Mesendoderm (in vitro differentiated cells): ENCODE data around the gene TP53RK.

Experiments used
- DNase-seq: peaks from one replicate; pipeline ENCODE4 v3.0.0; 2013
- H2AK5ac ChIP-seq: 2 replicates; pipeline ENCODE4 v1.6.1; 2013; ENCODE audit warnings: low read length, inconsistent platforms
- H2BK120ac ChIP-seq: 2 replicates; pipeline ENCODE4 v1.6.1; 2013; ENCODE audit warnings: low read depth, mild to moderate bottlenecking, low read length, moderate library complexity, mixed read lengths
- H2BK15ac ChIP-seq: replicated peaks from 2 replicates; pipeline ENCODE4 v1.6.1; 2013; ENCODE audit warnings: low read depth, mild to moderate bottlenecking, moderate library complexity
- H2BK5ac ChIP-seq: 2 replicates; pipeline ENCODE4 v1.6.1; 2013; ENCODE audit warnings: low read length, inconsistent platforms
- H3K18ac ChIP-seq: 2 replicates; pipeline ENCODE4 v1.6.1; 2013; ENCODE audit warnings: mild to moderate bottlenecking, low read length, mixed read lengths
- H3K23ac ChIP-seq: one replicate; pipeline ENCODE4 v1.6.1; 2013; ENCODE audit warnings: low read length
- H3K27ac ChIP-seq: 2 replicates; pipeline ENCODE4 v1.5.1; 2013; ENCODE audit warnings: low read depth, mild to moderate bottlenecking, inconsistent platforms, low read length, moderate library complexity
- H3K27me3 ChIP-seq: 2 replicates; pipeline ENCODE4 v1.6.1; 2013; ENCODE audit warnings: low read length, control low read depth, mild to moderate bottlenecking, inconsistent platforms; ENCODE audit not compliant: insufficient read depth, poor library complexity
- H3K36me3 ChIP-seq: 2 replicates; pipeline ENCODE4 v1.6.1; 2013; ENCODE audit warnings: low read length, inconsistent platforms; ENCODE audit not compliant: control insufficient read depth, insufficient read depth
- H3K4ac ChIP-seq: one replicate; pipeline ENCODE4 v1.6.1; 2013; ENCODE audit warnings: low read depth, mild to moderate bottlenecking, low read length, moderate library complexity
- H3K4me1 ChIP-seq: 2 replicates; pipeline ENCODE4 v1.6.1; 2013; ENCODE audit warnings: low read depth, low read length, inconsistent platforms; ENCODE audit not compliant: control insufficient read depth
- H3K4me2 ChIP-seq: 2 replicates; pipeline ENCODE4 v1.6.1; 2013; ENCODE audit warnings: low read length
- H3K4me3 ChIP-seq: 2 replicates; pipeline ENCODE4 v1.5.1; 2013; ENCODE audit warnings: mild to moderate bottlenecking, low read length
- H3K56ac ChIP-seq: one replicate; pipeline ENCODE4 v1.6.1; 2013; ENCODE audit warnings: low read length
- H3K79me1 ChIP-seq: 2 replicates; pipeline ENCODE4 v1.6.1; 2013; ENCODE audit warnings: low read length, inconsistent platforms
- H3K79me2 ChIP-seq: 2 replicates; pipeline ENCODE4 v1.6.1; 2013; ENCODE audit warnings: mild to moderate bottlenecking, low read length; ENCODE audit not compliant: control insufficient read depth, insufficient read depth
- H3K9ac ChIP-seq: 2 replicates; pipeline ENCODE4 v1.6.1; 2013; ENCODE audit warnings: low read length, inconsistent platforms
- H4K5ac ChIP-seq: one replicate; pipeline ENCODE4 v1.6.1; 2013; ENCODE audit warnings: low read length
- H4K8ac ChIP-seq: one replicate; pipeline ENCODE4 v1.6.1; 2013; ENCODE audit warnings: low read depth, mild to moderate bottlenecking, control low read depth, low read length, moderate library complexity
- WGBS: extraction: QIAGEN DNeasy Blood & Tissue Kit; methylation state at CpG from one replicate; pipeline ENCODE4 v1.1.7; 2013; ENCODE audit warnings: low lambda C conversion rate, missing lambda C conversion rate; ENCODE audit not compliant: insufficient coverage; ENCODE audit errors: extremely low coverage; 5-methylcytosine and 5-hydroxymethylcytosine counted together

The TP53RK gene

GRCh38 chr20:46723039-46723438 is 33.8 kb upstream of the TP53RK start:
- Histone ChIP-seq H3K4me3 (no peak overlapping the region), H3K36me3 (no peaks in the 10 kb centered on the region), H4K8ac (no peak overlapping the region), H3K56ac (no peak overlapping the region), H3K4me1 (no peaks in the 10 kb centered on the region), H3K27ac (no peak overlapping the region), H3K23ac (no peak overlapping the region), H3K27me3 (no peaks in the 10 kb centered on the region), H3K79me1 (no peaks in the 10 kb centered on the region), H3K9ac (no peak overlapping the region), H2BK5ac (no peak overlapping the region), H3K18ac (no peak overlapping the region), H3K4ac (no peak overlapping the region), H3K79me2 (no peaks in the 10 kb centered on the region), H2AK5ac (no peak overlapping the region), H2BK15ac (no peak overlapping the region), H2BK120ac (no peak overlapping the region), H3K4me2 (no peak overlapping the region), H4K5ac (no peak overlapping the region)
- no CpG with 5 or more reads among the region's 1 CpG for WGBS
- no peak for DNase-seq

DNA sequence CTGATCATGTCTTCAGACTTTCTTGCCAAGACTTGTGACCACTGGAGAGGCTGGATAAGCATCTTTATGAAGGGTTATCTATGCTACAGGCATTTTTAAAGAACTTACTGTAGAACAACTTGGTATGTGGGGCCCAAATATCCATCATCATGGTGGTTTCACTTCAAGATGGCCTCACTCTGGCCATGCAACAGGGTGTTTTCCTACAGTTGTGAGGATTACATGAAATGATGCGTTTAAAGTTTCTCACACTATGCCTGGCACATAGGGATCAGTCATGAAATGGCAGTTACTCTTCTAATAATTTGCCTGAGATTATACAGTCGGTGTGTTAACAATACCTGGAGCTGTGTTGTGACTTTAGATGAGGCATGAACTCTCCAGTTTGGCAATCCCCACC is 33.2 kb upstream of the TP53RK start:
- Histone ChIP-seq H3K36me3 (no peaks in the 10 kb centered on the region), H3K9ac (no peak overlapping the region), H3K79me2 (no peaks in the 10 kb centered on the region), H4K8ac (no peak overlapping the region), H2AK5ac (no peak overlapping the region), H2BK5ac (no peak overlapping the region), H3K79me1 (no peaks in the 10 kb centered on the region), H3K27ac (no peak overlapping the region), H2BK15ac (no peak overlapping the region), H2BK120ac (no peak overlapping the region), H3K4me2 (no peak overlapping the region), H3K27me3 (no peaks in the 10 kb centered on the region), H3K56ac (no peak overlapping the region), H3K4ac (no peak overlapping the region), H3K18ac (no peak overlapping the region), H3K4me1 (no peaks in the 10 kb centered on the region), H3K23ac (no peak overlapping the region), H3K4me3 (no peak overlapping the region), H4K5ac (no peak overlapping the region)
- no CpG with 5 or more reads among the region's 2 CpGs for WGBS
- no peak for DNase-seq

DNA sequence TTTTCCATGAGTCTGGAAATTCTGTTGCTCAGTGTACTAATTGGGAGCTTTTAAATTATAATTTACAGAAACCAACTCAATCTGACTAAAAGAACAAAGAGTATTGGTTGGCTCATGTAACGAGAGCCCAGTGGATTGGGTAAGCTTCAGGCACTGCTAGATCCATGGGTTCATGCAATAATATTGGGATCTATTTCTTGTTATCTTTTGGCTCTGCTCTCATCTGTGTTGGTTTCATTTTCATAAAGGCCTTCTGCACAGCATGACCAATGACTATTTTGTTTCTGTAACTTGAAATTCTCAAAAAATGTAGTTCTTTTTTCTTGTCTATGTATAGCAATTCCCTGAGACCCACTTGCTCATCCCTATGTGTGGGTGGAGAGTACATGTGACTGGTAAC is 32.2 kb upstream of the TP53RK start:
- Histone ChIP-seq H4K8ac (no peak overlapping the region), H3K27me3 (no peaks in the 10 kb centered on the region), H2BK120ac (no peak overlapping the region), H4K5ac (no peak overlapping the region), H2BK5ac (no peak overlapping the region), H3K79me2 (no peaks in the 10 kb centered on the region), H3K79me1 (no peaks in the 10 kb centered on the region), H3K56ac (no peak overlapping the region), H3K18ac (no peak overlapping the region), H3K4me1 (no peaks in the 10 kb centered on the region), H3K9ac (no peak overlapping the region), H3K36me3 (no peaks in the 10 kb centered on the region), H3K27ac (no peak overlapping the region), H2BK15ac (no peak overlapping the region), H2AK5ac (no peak overlapping the region), H3K4ac (no peak overlapping the region), H3K23ac (no peak overlapping the region), H3K4me2 (no peak overlapping the region), H3K4me3 (no peak overlapping the region)
- WGBS = no CpG with 5 or more reads among the region's 1 CpG
- no peak for DNase-seq

DNA sequence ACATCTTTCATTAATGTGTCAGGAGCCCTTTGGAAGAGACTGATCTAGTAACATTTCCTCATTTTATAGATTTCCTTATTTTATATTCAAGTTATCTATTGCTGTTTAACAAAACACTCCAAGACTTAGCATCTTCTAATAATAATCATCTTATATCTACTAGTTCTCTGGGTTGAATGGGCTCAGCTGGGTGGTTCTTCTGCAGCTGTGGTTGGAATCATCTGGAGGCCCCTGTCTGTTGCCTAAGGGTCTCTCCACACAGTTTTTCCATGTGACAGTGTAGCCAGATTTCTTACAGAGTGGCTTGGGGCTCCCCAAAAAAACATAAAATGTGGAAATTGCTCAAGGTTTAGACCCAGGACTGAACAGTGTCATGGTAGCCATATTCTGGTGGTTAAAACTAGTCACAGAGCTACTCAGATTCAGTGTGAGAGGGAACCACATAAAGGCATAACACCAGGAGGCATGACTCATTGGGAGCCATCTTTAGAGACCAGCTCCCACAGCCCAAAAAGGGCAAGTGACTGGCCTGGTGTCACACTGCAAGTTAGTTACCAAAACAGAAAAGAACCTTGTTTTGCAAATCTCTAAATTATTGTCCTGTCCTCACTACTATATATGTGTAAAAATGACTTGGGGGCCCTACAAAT is 31.7 kb upstream of the TP53RK start:
- Histone ChIP-seq H3K9ac (no peak overlapping the region), H3K4me2 (no peak overlapping the region), H4K5ac (no peak overlapping the region)

DNA sequence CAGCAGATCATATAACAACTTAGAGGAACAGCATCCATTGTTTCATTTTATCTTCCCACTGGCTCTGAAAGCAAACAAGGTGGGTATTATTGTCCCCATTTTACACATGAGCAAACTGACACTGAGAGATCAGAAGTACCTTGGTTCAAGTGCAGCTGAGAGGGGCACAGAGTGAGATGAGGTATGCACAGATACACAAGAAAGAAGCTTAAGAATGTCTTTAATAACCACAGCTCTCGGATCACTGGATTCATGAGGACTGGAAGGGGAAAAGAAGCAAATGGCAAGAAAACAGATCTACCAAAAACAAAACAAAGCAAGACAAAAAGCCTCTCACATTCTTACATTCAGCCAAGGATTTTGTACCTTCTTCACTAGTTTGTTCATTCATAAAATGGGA is 30.8 kb upstream of the TP53RK start:
- no peak overlapping the region for H3K18ac ChIP-seq
- no peak overlapping the region for H3K23ac ChIP-seq
- H3K4ac ChIP-seq = no peak overlapping the region
- H3K9ac ChIP-seq = no peak overlapping the region
- H4K5ac ChIP-seq = no peak overlapping the region
- peaks cover 2% of the 10 kb centered on the region for H3K4me1 ChIP-seq
- H3K79me2 ChIP-seq = no peaks in the 10 kb centered on the region
- H2BK5ac ChIP-seq = no peak overlapping the region
- H2AK5ac ChIP-seq = no peak overlapping the region
- no peak overlapping the region for H4K8ac ChIP-seq
- no peak overlapping the region for H3K56ac ChIP-seq
- H3K27ac ChIP-seq = no peak overlapping the region
- no peak overlapping the region for H3K4me3 ChIP-seq
- DNase-seq = no peak
- H3K79me1 ChIP-seq = no peaks in the 10 kb centered on the region
- H3K4me2 ChIP-seq = no peak overlapping the region
- H3K27me3 ChIP-seq = no peaks in the 10 kb centered on the region
- H3K36me3 ChIP-seq = no peaks in the 10 kb centered on the region
- WGBS = no CpG with 5 or more reads among the region's 1 CpG
- no peak overlapping the region for H2BK15ac ChIP-seq
- H2BK120ac ChIP-seq = no peak overlapping the region

More for the DNA sequence above, 31.7 kb upstream of the TP53RK start:
- H3K23ac ChIP-seq = no peak overlapping the region
- H3K4me3 ChIP-seq = no peak overlapping the region
- no peak for DNase-seq
- no peak overlapping the region for H2AK5ac ChIP-seq
- no peak overlapping the region for H2BK120ac ChIP-seq
- no peaks in the 10 kb centered on the region for H3K79me2 ChIP-seq
- no peak overlapping the region for H3K18ac ChIP-seq
- no peak overlapping the region for H3K4ac ChIP-seq
- no peaks in the 10 kb centered on the region for H3K79me1 ChIP-seq
- no peak overlapping the region for H4K8ac ChIP-seq
- no peaks in the 10 kb centered on the region for H3K4me1 ChIP-seq
- no peak overlapping the region for H3K56ac ChIP-seq
- H2BK5ac ChIP-seq = no peak overlapping the region
- no peaks in the 10 kb centered on the region for H3K36me3 ChIP-seq
- H2BK15ac ChIP-seq = no peak overlapping the region
- H3K27ac ChIP-seq = no peak overlapping the region
- H3K27me3 ChIP-seq = no peaks in the 10 kb centered on the region

GRCh38 chr20:46717818-46718541 is 28.7 kb upstream of the TP53RK start:
- H3K23ac ChIP-seq = no peak overlapping the region
- no peaks in the 10 kb centered on the region for H3K79me2 ChIP-seq
- H3K36me3 ChIP-seq = no peaks in the 10 kb centered on the region
- no peak overlapping the region for H4K8ac ChIP-seq
- no peak overlapping the region for H3K4ac ChIP-seq
- H4K5ac ChIP-seq = no peak overlapping the region
- H2BK120ac ChIP-seq = no peak overlapping the region
- no peak overlapping the region for H3K27ac ChIP-seq
- H3K56ac ChIP-seq = no peak overlapping the region
- DNase-seq = no peak
- H3K79me1 ChIP-seq = no peaks in the 10 kb centered on the region
- WGBS = no CpG with 5 or more reads among the region's 9 CpGs
- H3K4me2 ChIP-seq = no peak overlapping the region
- H2BK5ac ChIP-seq = no peak overlapping the region
- H2BK15ac ChIP-seq = no peak overlapping the region
- H3K4me1 ChIP-seq = peaks cover 2% of the 10 kb centered on the region
- no peaks in the 10 kb centered on the region for H3K27me3 ChIP-seq
- no peak overlapping the region for H2AK5ac ChIP-seq
- H3K4me3 ChIP-seq = no peak overlapping the region
- H3K9ac ChIP-seq = no peak overlapping the region
- no peak overlapping the region for H3K18ac ChIP-seq
